ENCODE measurements around the gene ZNF593OS.

Gene ZNF593OS

DNA sequence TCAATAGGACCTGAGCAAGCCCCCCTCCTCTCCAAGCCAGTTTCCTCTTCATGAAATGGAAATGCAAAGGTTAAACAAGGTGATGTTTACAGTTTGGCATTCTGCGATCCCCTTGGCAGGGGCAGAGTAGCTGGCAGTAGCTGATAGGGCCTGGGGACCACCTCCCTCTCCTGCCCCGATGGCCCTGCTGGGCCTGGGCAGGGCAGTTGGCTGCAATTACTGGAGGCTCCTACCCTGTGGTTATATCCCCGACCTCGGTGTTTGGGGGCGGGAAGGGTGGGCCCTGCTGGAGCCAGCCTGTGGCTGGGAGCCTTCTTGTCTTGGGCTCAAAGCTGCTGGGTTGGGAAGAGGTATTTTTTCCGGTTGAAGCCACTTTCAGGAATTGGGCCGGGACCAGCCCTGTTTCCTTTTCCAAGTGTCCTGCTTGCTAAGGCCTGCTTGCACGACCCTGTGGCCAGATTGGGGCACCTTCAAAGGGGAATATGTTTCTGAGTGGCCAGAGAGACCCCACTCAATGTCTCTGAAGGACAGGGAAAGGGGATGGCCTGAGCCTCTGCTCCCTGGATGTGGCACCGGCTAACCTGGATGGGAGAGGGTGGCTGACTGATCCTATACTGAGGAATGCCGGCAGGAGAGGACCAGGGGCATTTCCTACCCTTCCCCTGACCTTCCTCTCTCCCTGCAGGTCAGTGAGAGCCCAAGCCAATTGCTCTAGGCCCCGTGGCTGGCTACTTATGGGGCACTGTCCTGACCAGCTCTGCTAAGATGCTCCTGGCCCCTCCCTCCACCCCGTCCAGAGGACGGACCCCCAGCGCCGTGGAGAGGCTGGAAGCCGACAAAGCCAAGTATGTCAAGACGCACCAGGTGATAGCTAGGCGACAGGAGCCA, 10.9 kb downstream of the ZNF593OS start:
- no peak for DNase-seq (ENCODE audit: low read depth in 1 of 2, low spot score in 1 of 2)

DNA sequence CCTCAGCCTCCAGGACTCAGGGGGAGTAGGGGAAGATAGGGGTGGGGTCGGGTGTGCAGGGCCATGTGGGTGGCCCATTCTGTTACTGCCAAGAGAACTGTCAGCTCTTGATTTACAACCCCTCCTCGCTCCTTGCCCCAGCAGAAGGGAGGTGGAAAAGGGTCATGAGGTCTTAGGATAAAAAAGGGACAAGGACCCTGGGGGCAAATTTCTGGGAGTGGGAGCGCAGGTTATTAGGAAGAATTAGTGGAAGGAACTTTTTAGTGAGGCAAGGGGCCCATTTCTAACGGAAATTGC, 11.9 kb downstream of the ZNF593OS start:
- DNase-seq (ENCODE audit: low read depth in 1 of 2, low spot score in 1 of 2) = no peak

DNA sequence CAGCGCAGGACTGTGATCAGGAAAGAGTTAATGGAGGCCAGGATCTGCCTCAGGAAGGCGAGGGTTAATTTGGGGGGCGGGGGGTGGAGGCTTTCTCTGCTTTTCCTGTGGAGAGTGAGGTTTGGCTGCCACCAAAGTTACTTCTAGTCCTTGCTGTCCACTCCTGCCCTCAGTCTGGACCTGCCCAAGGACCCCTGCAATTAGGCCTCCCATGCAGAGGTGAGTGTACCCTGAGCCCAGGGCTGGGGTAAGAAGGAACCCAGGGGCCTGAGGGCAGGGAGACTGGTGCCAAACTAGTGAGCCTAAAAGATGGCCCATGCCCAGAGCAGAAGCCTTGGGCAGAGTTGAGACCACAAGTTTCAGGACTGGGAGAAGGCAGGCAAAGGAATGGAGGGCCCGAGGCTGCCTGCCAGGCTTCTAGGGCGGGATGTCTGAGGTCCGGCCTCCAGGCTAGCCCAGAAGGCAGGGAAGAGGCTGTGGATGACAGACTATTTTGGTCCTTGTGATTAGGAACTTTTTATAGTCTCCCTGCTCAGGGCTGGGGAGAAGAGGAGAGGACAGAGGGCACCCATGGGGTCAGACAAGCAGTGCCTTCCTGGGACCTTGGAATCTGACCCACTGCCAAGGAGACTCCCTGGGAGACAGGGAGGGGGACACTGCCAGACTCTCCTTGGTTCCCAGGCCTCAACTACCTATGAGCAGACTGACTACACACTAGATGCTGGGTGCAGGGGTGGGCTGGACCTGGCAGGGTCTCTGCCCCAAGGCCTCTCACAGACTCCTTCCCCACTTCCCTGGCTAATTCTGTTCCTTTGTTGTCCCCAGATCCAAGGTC, 12.5 kb downstream of the ZNF593OS start, which contains the start of gene FAM110D:
FAM110D (plus strand) TSS at position 172 of the 835 bp plus-strand sequence. CDS start 2,213 bp downstream, outside the sequence.
- no peak for DNase-seq (ENCODE audit: low read depth in 1 of 2, low spot score in 1 of 2)

DNA sequence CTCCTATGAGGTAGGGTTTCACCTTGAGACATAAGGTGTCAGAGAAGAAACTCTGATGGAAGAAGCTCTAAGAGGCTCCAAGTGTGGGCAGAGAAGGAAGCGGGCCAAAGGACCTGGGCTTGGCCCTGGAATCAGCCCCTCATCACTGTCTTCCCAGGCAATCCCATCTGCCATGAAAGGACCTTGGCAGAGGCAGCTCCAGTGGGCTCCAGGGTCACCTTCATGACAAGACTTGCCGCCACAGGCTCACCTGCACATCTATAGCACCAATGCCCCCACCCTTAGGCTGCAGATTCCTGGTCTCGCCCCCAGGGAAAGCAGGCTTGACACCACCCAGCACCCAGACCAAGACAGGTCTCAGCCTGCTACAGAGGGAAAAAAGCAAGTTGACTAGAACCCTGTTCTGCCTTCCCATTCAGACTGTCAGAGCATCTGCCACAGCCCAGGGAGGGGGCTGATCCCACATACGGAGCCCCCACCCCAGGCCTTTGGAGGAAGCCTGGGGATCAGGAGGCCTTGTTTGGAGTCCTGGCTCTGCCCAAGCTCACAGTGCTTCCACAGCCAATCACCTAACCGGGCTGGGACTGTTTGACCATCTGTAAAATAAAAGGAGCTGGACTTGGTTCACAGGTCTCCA, 13.2 kb downstream of the ZNF593OS start:
- DNase-seq (ENCODE audit: low read depth in 1 of 2, low spot score in 1 of 2) = no peak

DNA sequence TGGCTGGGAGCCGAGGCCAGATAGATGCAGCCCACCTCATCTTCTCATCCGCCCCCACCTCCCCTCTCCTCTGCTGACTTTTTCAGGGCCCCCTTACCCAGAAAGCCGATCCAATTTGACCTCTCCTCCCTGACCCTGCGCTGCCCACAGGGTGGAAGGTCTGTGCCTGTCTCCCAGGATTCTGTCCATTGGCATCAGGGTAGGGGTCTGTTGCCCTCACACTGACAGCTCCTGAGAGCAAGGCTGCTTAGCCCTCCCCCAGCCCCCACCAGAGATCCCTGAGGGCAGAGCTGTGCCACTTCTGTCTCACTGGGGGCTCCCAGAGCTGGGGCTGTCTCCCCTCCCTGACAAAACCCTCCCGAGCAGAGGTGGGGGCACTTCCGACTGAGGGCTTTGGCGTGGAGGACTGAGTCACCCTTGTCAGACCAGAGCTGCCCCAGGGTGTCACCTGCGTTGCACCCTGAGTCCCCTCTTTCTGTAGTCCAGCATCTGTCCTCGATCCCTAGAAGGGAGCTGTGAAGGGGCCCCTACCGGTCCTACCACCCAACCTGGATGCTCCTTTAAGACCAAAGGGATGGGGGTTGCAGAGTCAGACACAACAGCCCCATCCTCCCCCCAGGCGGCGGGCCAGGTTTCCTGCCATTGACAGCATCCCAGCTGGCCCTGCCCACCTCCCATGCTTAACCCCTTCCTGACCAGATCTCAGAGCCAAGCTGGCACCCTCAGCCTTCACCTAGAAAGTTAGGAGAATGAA, 15.2 kb downstream of the ZNF593OS start:
- no peak for DNase-seq (ENCODE audit: low read depth in 1 of 2, low spot score in 1 of 2)

DNA sequence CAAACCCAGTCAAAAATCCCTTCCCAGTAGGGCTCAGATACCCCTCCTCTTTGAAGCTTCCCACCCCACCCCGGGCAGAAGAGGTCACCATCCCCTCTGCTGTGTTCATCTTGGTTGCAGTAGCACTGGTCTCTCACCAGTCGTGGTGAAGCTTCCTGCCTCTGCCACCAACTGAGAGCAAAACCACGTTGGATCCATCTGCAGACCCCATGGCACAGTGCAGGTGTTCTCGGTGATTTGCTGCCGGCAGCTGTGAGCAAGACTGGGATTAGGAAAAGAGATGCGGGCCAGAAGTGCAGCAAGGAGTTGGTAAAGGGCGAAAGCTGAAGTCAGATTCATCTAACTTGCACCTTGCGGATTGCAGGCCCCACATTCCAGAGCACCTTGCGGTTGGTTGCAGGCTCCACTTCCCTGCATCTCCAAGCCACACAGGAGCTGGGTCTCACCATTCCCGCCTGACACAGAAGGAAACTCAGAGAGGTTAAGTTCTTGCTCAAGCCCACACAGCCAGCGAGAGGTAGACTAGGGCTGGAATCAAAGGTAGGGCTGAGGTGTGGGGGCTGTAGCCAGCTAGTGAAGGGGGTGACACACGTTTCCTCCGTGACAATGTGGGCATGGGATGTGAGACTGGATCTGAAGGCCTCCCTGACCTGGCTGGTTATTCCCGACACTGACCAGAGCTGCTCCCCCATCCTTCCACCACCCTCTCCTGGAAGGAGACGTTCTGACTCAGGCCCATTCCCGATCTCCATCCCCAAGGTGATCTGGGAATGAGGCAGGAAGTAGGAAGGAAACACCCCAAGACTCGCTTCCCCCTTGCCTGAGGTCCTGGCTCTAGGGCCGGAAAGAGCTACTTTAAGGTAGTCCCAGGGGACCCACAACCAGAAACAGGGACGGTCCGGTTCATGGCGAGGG, 16.0 kb downstream of the ZNF593OS start:
- DNase-seq (ENCODE audit: low read depth in 1 of 2, low spot score in 1 of 2) = no peak

DNA sequence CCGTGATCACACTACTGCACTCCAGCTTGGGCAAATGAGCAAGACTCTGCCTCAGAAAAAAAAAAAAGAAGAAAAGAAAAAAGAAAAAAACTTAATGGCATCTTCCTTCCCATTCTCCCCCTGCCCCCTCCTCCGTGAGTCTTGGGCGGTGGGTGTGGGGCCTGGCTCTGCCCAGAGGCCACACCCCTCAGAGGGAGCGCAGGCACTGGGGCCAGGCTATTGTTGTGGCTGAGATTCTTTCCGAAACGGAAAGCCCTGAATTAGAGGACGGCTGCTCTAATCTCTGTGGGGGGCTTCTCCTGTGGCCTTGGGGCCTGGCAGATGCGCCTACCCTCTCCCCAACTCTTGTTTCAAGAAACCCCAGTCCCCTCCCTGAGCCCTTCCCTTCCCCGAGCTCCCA, 16.9 kb downstream of the ZNF593OS start:
- no peak for DNase-seq (ENCODE audit: low read depth in 1 of 2, low spot score in 1 of 2)

DNA sequence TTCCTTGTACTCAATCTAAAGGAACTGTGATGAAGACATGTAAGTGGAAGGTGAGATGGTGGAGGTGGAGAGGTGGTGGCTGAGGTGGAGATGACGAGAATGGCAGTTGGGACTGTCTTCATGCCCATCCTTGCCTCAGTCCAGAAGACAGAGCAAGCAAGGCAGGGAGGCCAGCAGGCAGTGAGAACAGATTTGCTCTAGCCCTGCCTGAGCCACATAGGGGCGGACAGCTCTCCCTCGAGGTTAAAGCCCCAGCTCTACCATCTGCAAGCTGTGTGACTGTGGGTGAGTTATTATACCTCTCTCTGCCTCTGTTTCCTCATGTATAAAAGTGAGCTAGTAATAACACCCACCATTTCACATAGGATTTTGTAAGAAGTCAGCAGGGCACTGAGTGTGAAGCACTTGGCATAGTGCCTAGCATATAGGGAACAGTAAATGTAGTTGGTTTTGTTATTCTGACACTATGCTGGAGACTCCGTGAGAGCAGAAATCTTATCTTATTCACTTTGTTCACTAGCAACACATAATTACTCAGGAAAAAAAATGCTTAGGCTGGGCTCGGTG, 17.6 kb downstream of the ZNF593OS start:
- DNase-seq (ENCODE audit: low read depth in 1 of 2, low spot score in 1 of 2) = no peak

DNA sequence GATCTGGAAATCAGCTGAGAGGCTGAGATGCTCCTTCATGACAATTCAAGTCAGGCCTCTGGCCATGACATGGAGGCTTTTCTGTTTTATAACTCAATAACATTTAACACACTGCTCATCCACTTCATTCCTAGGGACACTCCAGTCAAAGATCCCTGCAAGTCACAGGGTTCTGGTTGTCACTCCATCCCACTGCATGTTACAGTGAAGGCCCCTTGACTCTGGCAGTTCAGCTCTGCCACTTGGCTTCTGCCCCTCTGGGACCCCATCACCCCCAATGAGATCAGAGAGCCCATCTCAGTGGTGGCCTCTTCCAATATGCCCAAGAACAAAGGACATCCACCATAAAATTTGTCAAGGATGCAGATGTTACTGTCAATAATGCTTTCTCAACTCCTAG, 22.7 kb downstream of the ZNF593OS start:
- no peak for DNase-seq (ENCODE audit: low read depth in 1 of 2, low spot score in 1 of 2)

DNA sequence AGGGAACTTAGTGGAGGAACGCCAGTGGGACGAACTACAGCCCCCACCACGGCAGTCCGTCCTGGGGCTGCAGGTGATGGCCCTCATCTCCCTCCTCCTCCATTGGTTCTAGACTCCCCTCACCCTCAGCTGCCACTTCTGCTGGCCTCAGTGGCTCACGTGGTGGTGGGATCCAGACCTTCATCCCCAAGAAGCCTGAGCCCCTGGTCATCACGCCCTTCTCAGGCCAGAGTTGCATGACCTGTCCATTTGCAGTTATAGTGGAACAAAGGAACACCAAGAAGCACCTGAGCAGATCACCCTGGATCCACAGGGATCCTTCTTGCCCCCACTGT, 25.7 kb downstream of the ZNF593OS start:
- no peak for DNase-seq (ENCODE audit: low read depth in 1 of 2, low spot score in 1 of 2)

DNA sequence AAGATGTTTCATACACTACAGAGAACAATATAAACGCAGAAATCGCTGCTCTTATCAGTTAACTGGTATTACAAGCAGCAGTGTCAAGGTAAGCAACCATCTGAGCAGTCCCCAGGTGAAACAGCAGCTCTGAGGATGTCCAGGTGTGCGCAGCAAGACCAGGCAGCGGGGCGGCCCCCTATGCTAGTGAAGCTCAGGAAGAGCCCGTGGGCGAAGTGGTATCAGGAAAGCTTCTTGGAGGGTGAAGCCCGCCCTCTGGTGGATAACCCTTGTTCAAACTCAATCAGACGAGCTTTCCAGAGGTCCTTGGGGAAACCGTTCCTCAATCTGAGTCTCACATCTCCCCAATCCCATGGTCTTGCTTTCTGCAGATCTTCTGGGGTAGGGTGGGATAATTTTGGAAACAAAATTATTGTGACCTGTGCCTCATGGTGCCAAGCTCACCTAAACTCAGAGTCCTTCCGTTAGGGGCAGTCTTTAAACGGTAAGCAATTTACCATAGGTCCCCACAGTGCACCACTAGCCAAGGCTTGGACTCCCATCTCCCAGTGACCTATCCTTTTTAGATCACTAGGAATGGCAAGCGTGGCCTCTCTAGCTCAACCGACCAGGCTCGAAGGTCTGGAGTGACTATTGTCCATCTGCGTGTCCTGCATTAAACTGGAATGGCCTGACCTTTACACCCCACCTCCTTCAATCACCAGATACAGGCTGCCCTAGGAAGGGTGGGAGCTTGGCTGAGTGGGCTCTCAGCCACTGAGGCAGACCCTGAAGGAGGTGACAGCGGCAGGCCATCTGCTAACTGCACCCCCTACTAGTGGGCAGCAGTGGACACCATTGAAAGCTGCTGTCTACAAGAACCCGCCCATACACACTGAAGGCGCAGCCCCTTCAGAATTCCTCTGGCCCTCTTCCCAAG, 26.3 kb downstream of the ZNF593OS start:
- DNase-seq (ENCODE audit: low read depth in 1 of 2, low spot score in 1 of 2) = peak; percentile 46

DNA sequence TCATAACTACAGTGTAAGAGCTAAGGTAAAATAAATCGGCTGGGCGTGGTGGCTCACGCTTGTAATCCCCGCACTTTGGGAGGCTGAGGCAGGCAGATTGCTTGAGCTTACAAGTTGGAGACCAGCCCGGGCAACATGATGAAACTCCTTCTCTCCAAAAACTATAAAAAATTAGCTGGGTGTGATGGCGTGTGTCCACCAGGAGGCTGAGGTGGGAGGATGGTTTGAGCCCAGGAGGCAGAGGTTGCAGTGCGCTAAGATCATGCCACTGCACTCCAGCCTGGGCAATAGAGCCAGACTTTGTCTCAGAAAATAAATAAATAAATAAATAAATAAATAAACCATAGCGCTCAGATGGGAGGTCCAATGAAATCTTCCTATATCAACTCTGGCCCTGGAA, 29.5 kb downstream of the ZNF593OS start:
- DNase-seq (ENCODE audit: low read depth in 1 of 2, low spot score in 1 of 2) = no peak

DNA sequence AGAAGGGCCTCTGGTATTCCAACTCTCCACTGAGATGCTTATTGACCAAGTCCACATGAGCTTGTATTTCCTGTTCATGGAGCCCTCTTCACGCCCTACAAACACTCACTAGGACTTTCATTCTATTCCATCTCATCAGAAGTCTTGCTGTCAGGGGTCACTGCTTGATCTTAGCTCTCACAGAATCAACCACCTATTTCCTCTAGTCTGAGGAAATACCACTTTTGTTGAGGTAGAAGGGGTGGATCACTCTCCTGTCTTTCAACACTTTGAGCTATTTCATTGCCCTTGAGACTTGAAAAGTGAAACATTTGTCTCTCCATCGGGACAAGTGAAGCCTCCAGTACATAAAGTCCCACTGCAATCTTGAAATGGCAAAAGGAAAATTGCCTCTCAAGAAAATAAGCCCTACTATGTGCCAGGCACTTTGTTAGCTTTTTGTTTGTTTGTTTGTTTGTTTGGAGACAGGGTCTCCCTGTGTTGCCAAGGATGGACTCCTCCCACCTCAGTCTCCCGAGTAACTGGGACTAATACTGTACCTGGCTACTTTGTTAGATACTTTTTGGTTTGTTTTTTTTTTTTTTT, 32.6 kb downstream of the ZNF593OS start:
- no peak for DNase-seq (ENCODE audit: low read depth in 1 of 2, low spot score in 1 of 2)

DNA sequence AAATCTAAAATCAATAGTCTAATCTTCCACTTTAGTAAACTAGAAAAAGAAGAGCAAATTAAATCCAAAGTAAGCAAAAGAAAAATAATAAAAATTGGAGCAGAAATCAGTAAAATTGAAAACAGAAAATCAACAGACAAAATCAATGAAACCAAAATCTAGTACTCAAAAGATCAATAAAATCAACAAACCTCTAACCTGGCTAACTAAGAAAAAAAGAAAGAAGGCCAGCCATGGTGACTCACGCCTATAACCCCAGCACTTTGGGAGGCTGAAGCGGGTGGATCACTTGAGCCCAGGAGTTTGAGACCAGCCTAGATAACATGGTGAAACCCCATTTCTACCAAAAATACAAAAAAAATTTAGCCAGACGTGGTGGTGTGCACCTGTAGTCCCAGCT, 37.2 kb downstream of the ZNF593OS start:
- DNase-seq (ENCODE audit: low read depth in 1 of 2, low spot score in 1 of 2) = no peak

DNA sequence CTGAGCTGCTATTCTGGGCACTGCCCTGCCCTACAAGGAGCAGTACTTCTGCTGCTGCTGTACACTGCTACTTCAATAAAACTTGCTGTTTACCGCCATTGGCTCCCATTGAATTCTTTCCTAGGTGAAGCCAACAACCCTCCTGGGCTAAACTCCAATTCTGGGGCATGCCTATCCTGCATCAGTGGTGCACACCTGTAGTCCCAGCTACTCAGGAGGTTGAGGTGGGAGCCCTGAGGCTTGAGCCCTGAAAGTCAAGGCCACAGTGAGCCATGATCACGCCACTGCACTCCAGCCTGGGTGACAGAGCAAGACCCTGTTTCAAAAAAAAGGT, 38.8 kb downstream of the ZNF593OS start:
- DNase-seq (ENCODE audit: low read depth in 1 of 2, low spot score in 1 of 2) = no peak

DNA sequence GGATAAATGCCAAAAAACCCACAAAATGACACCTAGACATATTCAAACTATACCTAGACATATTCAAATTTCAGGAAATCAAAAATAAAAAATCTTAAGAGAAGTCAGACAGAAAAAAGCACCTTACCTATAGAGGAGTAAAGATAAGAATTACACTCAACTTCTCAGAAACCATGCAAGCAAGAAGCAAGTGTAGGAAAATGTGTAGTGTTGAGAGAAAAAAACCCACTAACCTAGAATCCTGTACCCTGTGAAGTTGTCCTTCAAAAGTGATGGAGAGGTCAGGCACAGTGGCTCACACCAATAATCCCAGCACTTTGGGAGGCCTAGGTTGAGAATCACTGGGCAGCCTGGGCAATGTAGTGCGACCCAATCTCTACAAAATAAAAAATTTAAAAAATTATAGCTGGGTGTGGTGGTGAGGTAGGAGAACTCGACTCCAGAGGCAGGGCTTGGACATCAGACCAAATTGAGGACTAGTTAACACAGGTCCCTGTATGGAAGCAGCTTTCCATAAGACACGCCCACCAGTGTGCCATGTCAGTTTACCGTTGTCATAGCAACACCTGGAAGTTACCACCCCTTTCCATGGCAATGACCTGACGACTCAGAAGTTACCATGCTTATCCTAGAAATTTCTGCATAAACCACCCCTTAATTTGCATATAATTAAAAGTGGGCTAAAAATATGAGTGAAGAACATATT, 39.4 kb downstream of the ZNF593OS start:
- no peak for DNase-seq (ENCODE audit: low read depth in 1 of 2, low spot score in 1 of 2)

DNA sequence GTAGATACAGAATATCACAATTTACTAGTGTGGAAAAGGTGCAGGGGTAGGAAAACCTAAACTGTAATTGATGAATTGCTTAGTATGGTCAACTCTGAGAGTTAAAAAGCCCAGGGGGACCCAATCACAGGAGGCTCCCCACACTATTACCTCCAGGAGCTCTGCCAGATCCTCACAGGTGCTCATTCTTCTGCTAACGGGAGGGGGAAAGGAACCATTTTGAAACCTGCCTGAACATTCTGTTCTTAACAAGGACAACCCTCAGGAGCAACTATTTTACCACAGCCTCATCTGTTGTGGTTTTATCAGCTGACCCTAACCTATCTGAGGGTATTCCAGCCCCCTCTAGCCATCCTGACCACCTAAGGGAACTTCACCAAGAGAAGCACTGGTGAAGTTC, 40.9 kb downstream of the ZNF593OS start:
- DNase-seq (ENCODE audit: low read depth in 1 of 2, low spot score in 1 of 2) = no peak

DNA sequence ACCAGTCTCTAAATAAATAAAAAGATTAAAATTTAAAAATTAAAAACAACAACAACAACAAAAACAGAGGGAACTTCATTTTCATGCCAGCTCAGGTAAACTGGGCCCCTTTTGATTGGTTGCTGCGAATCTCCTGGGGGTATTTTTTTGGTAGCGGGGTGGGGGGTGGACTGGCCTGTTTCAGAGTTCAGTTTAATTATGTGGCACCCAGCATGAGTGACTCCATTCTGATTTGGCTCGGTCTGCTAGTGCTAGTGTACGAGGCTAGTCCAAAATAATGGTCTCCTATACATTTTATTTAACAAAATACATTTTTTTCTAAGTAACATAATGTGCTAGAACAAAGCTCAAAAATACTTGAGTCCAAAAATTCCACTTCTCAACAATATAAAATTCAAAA, 41.9 kb downstream of the ZNF593OS start:
- DNase-seq (ENCODE audit: low read depth in 1 of 2, low spot score in 1 of 2) = no peak
